A549 treated with AZD9567 at 1 μM for 4 hours (cell line): ENCODE results near the gene MREG. TPM values are rescaled to one million over a fixed set of nuclear protein-coding genes. Genes with fewer than 3 reads are reported as not detected.

Experiments
- total RNA-seq: library from RNA; stranded (reverse); fragments of 200-300 nt; extraction: Qiagen RNA extraction; gene quantifications from 5 replicates; pipeline ENCODE4 v1.2.3, GENCODE V29; 2022; ENCODE audit not compliant: insufficient read depth

The MREG gene
- 4.1 to 4.3 TPM (median 4.2 TPM) in 5 replicates for total RNA-seq

GRCh38 chr2:216013080-216013909 lies at the start of gene MREG:
Gene MREG (minus strand): TSS chr2:216013551. CDS start chr2:216013327, 224 bp downstream.

Other genes with a start within 250 kb of the MREG start
- 13.6 to 23.0 TPM (median 16.0 TPM) in 5 replicates for gene PECR, start 68.3 kb upstream of the MREG start, total RNA-seq
- gene TMEM169, start 68.4 kb upstream of the MREG start, total RNA-seq, result 0.29 to 0.65 TPM (median 0.48 TPM) in 4 of 5 replicates, not detected in the other
- gene XRCC5, start 95.8 kb upstream of the MREG start, total RNA-seq, result 164 to 225 TPM (median 171 TPM) in 5 replicates